HCT116 (cell line): ENCODE measurements around the gene SRP68. TPM values are rescaled to one million over a fixed set of nuclear protein-coding genes. Genes with fewer than 3 reads are reported as not detected.

Experiments used
- ATAC-seq: fragments of 200-7000 bp; cut with Tn5 transposase; 2 replicates; pipeline ENCODE4 v1.9.1; 2020; ENCODE audit warnings: mild to moderate bottlenecking, moderate library complexity
- BruUV-seq: library from RNA; stranded (reverse); fragments of 400-500 nt; replicated peaks from 2 replicates; lab custom pipeline; 2021; lab: Mats Ljungman, UMichigan
- CTCF ChIA-PET: fragments of 300-600 bp; sonication (Branson Sonifier 250); formaldehyde crosslinking; loops from one replicate; lab custom pipeline; 2021; ENCODE audit warnings: antibody characterized with exemption; lab: Charles Lee
- POLR2A ChIA-PET: fragments of 300-600, 350-600 bp; sonication (Branson Sonifier 250); formaldehyde crosslinking; loops from one replicate; lab custom pipeline; 2021; ENCODE audit warnings: antibody characterized with exemption; lab: Charles Lee
- RAD21 ChIA-PET, 2 experiments: fragments of 300-600 bp; sonication (Branson Sonifier 250); formaldehyde crosslinking; loops; one replicate each; lab custom pipeline; 2023; ENCODE audit warnings: low total read pairs in 2 of 2; ENCODE audit not compliant: uncharacterized antibody in 2 of 2, unreplicated experiment in 2 of 2, low non-redundant PET in 1 of 2; lab: Charles Lee
- DNase-seq: peaks from one replicate; pipeline ENCODE4 v3.0.0-alpha.2; 2010; ENCODE audit warnings: low read depth, low spot score
- H2AFZ ChIP-seq: fragments of 200-600 bp; shearing (Covaris generic), sonication (generic); 2 replicates; pipeline ENCODE4 v1.6.1; 2017; ENCODE audit warnings: low read depth, mixed run types, mixed read lengths, antibody characterized with exemption, low read length; ENCODE audit not compliant: poor library complexity, severe bottlenecking
- H3K27ac ChIP-seq: 2 replicates; pipeline ENCODE4 v1.5.1; 2012; ENCODE audit warnings: low read depth, low read length
- H3K27me3 ChIP-seq: fragments of 200-600 bp; sonication (generic); 2 replicates; pipeline ENCODE4 v1.6.1; 2016; ENCODE audit warnings: mixed run types, low read length, mixed read lengths; ENCODE audit not compliant: insufficient read depth
- H3K36me3 ChIP-seq, 2 experiments: fragments of 200-500 bp in 1 of 2; fragments of 200-600 bp in 1 of 2; sonication (Bioruptor generic) in 1 of 2; sonication (generic) in 1 of 2; 2 replicates each; pipeline versions ENCODE4 v1.5.1 to v1.6.1; 2014 to 2016; ENCODE audit warnings: low read length in 2 of 2, inconsistent platforms in 1 of 2, mixed read lengths in 1 of 2, mixed run types in 1 of 2; ENCODE audit not compliant: insufficient read depth in 2 of 2, control insufficient read depth in 1 of 2
- H3K4me1 ChIP-seq, 2 experiments: fragments of 200-600 bp in 1 of 2; sonication (generic) in 1 of 2; 2 replicates each; pipeline versions ENCODE4 v1.5.1 to v1.6.1; 2012 to 2017; ENCODE audit warnings: low read length in 2 of 2, inconsistent platforms in 1 of 2, mild to moderate bottlenecking in 1 of 2, mixed read lengths in 1 of 2, mixed run types in 1 of 2, moderate library complexity in 1 of 2; ENCODE audit not compliant: insufficient read depth in 2 of 2, control insufficient read depth in 1 of 2
- H3K4me2 ChIP-seq: fragments of 200-600 bp; sonication (generic); 2 replicates; pipeline ENCODE4 v1.6.1; 2017; ENCODE audit warnings: mixed run types, low read length, mixed read lengths
- H3K4me3 ChIP-seq, 2 experiments: fragments of 200-600 bp in 1 of 2; sonication (generic) in 1 of 2; replicated peaks in 1 of 2; 2 replicates each; pipeline ENCODE4 v1.5.1; 2011 to 2016; ENCODE audit warnings: low read length in 2 of 2, control low read depth in 1 of 2, low read depth in 1 of 2, mild to moderate bottlenecking in 1 of 2, mixed read lengths in 1 of 2, mixed run types in 1 of 2
- H3K79me2 ChIP-seq: fragments of 200-600 bp; sonication (generic); 2 replicates; pipeline ENCODE4 v1.6.1; 2017; ENCODE audit warnings: mild to moderate bottlenecking, mixed run types, low read length, moderate library complexity, mixed read lengths; ENCODE audit not compliant: insufficient read depth
- H3K9ac ChIP-seq: fragments of 200-600 bp; sonication (generic); 2 replicates; pipeline ENCODE4 v1.6.1; 2016; ENCODE audit warnings: low read length, mixed read lengths
- H3K9me2 ChIP-seq: fragments of 200-600 bp; sonication (generic), shearing (Covaris generic); 2 replicates; pipeline ENCODE4 v1.6.1; 2017; ENCODE audit warnings: mixed run types, mild to moderate bottlenecking, moderate library complexity; ENCODE audit not compliant: insufficient read depth
- H3K9me3 ChIP-seq, 2 experiments: fragments of 200-500 bp in 1 of 2; fragments of 200-600 bp in 1 of 2; sonication (Bioruptor generic) in 1 of 2; sonication (generic) in 1 of 2; 2 replicates each; pipeline ENCODE4 v1.6.1; 2014 to 2017; ENCODE audit warnings: low read length in 2 of 2, mixed read lengths in 2 of 2, inconsistent platforms in 1 of 2, low read depth in 1 of 2, mild to moderate bottlenecking in 1 of 2, mixed run types in 1 of 2, moderate library complexity in 1 of 2; ENCODE audit not compliant: control insufficient read depth in 1 of 2, insufficient read depth in 1 of 2
- H4K20me1 ChIP-seq: fragments of 200-600 bp; sonication (generic), shearing (Covaris generic); 2 replicates; pipeline ENCODE4 v1.6.1; 2017; ENCODE audit warnings: mixed run types, mild to moderate bottlenecking, moderate library complexity; ENCODE audit not compliant: insufficient read depth
- EZH2 ChIP-seq: fragments of 200-600 bp; sonication (generic); IDR thresholded peaks from 2 replicates; pipeline ENCODE4 v1.6.1; 2017; ENCODE audit warnings: antibody characterized with exemption, mixed run types
- EZH2phosphoT487 ChIP-seq: fragments of 200-600 bp; IDR thresholded peaks from 2 replicates; pipeline ENCODE4 v1.6.1; 2018; ENCODE audit warnings: antibody characterized with exemption, borderline replicate concordance
- FOSL1 ChIP-seq: IDR thresholded peaks from 2 replicates; pipeline ENCODE4 v1.6.1; 2012; ENCODE audit warnings: low read depth
- JUND ChIP-seq: IDR thresholded peaks from 2 replicates; pipeline ENCODE4 v1.6.1; 2012
- POLR2A ChIP-seq: IDR thresholded peaks from 2 replicates; pipeline ENCODE4 v1.7.0; 2011; ENCODE audit warnings: borderline replicate concordance; ENCODE audit not compliant: insufficient read depth, insufficient read length; ENCODE audit errors: extremely low read depth
- POLR2AphosphoS5 ChIP-seq: IDR thresholded peaks from 2 replicates; pipeline ENCODE4 v1.6.1; 2011; ENCODE audit warnings: mild to moderate bottlenecking, low read depth, low read length, moderate library complexity
- SP1 ChIP-seq: IDR thresholded peaks from 2 replicates; pipeline ENCODE4 v1.6.1; 2012; ENCODE audit warnings: low read depth
- ZFX ChIP-seq: fragments of 450-650 bp; IDR thresholded peaks from 2 replicates; pipeline ENCODE4 v1.6.1; 2017
- ZNF274 ChIP-seq: fragments of 200-500 bp; sonication (Bioruptor generic); IDR thresholded peaks from 2 replicates; pipeline ENCODE4 v1.6.1; 2014; ENCODE audit warnings: mild to moderate bottlenecking, low read depth, low read length, inconsistent platforms
- intact Hi-C: fragments of 100-400 bp; cut with micrococcal nuclease; formaldehyde crosslinking; loops from 2 replicates; pipeline ENCODE4 v1.10.0; 2022
- total RNA-seq: library from RNA; stranded (reverse); gene quantifications from one replicate; pipeline ENCODE4 v1.2.1, GENCODE V29; 2021; ENCODE audit not compliant: unreplicated experiment
- TF ChIP-seq, protein P1 (sequence below): IDR thresholded peaks from 2 replicates; pipeline ENCODE4 v1.6.1; 2012
- TF ChIP-seq, protein P2 (sequence below), 3 experiments: fragments of 200-600 bp in 1 of 3; sonication (generic) in 1 of 3; IDR thresholded peaks in 2 of 3; conservative IDR thresholded peaks in 1 of 3; 2 replicates each; pipeline ENCODE4 v1.5.1; 2012 to 2017; ENCODE audit warnings: low read depth in 2 of 3, low read length in 2 of 3, antibody characterized with exemption in 1 of 3, borderline replicate concordance in 1 of 3, control low read depth in 1 of 3, mild to moderate bottlenecking in 1 of 3, mixed read lengths in 1 of 3, mixed run types in 1 of 3, moderate library complexity in 1 of 3; ENCODE audit not compliant: insufficient read depth in 1 of 3
- TF ChIP-seq, protein P3 (sequence below): IDR thresholded peaks from 2 replicates; pipeline ENCODE4 v1.6.1; 2012

The SRP68 gene
- total RNA-seq, 1 experiment from 2014 or later, result 152 TPM

DNA sequence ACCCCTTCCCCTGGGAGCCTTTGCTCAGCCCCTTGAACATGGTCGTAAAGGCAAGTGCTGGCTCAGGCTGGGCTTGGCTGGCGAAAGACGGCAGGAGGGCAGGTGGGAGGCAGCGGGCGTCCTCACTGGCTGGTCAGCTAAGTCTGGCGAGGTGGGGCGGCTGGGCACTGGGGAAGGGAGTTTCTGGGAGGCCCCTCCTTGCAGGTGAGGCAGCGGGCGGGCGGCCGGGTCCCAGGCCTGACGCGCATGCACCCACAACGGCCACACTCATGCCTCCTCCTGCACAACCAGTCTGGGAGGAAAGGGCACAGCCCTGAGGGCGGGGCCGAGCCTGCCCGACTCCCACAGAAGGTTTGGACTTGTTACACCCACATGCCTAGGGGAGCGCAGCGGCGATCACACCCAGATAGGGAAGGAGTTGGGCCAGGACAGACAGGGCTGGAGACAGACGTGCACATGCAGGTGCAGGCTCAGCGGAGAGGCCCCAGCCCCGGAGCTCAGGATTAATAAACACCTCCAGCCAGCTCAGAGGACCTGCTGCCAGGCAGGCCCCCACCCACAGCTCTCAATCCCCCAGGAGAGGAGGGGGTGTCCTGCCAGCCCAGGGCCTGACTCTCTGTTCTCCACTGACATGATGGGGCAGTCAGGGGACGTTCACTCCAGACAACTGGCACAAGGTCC, 45.0 kb downstream of the SRP68 start, which contains the start of gene EVPL:
EVPL (minus strand) TSS at position 148 of the 681 bp plus-strand sequence; CDS start at position 40, 108 bp downstream.
- Histone ChIP-seq H3K9ac (peak within 1 kb of the TSS; percentile 76), H3K79me2 (peaks cover 36% of the 10 kb centered on the region), H3K9me3 (no peaks in the 10 kb centered on the region), H3K4me2 (peak within 1 kb of the TSS; percentile 78), H4K20me1 (no peaks in the 10 kb centered on the region), H3K4me1 (peaks cover 47 to 65% of the 10 kb centered on the region in 2 experiments), H3K36me3 (peaks cover 9 to 14% of the 10 kb centered on the region in 2 experiments), H3K4me3 (peak within 1 kb of the TSS; percentile 69 to 85), H3K9me2 (no peaks in the 10 kb centered on the region), H2AFZ (no peak within 1 kb of the TSS), H3K27me3 (no peaks in the 10 kb centered on the region), H3K27ac (peak within 1 kb of the TSS; percentile 96)
- intact Hi-C loops, result loop anchor here (5.0 kb wide), 3 partner anchors 45 to 250 kb away; partner anchors contain the start of genes EXOC7, GALR2 and SRP68
- CTCF ChIA-PET, result interaction anchor here (1.0 to 1.3 kb wide), 2 partner anchors 13 to 252 kb away, joined by 3 to 4 read pairs; no protein-coding TSS in a partner anchor
- POLR2A ChIA-PET, result interaction anchor here (0.7 to 1.2 kb wide), 3 partner anchors 11 to 77 kb away, joined by 3 read pairs; partner anchors contain the start of genes EXOC7 and SRP68
- TF ChIP-seq ZFX (peak; percentile 49; the same call in 1 of the 2 replicates), POLR2AphosphoS5 (peak; percentile 95), ZNF274 (no peak), POLR2A (peak; percentile 73)
- BruUV-seq, result TSS peak; percentile 95
- ATAC-seq (peak; percentile 83), DNase-seq (peak; percentile 85)
- RAD21 ChIA-PET, result interaction anchor here in 1 of 2 experiments (1.0 kb wide), 1 partner anchor 13 kb away, joined by 3 read pairs; no protein-coding TSS in a partner anchor

DNA sequence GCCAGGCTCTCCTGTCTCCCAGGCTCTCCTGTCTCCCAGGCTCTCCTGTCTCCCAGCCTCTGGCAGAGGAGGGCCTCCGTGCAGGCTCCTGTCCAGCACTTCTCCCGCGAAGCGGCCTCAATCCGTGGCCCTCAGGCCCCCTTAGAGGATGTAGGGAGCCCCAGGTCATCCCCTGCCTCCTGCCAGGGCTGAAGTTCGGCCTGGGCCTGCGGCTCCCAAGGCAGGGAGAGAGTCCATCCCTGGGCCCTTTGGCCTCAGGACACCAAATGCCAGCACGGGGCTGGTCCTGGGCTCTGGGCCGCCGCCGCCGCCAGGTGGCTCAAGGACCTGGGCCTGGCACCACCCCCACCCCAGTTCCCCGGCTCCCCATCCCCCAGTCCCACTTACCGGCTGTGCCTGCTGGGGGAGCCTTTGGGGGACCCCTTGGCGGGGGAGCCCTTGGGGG, 45.6 kb downstream of the SRP68 start:
- Histone ChIP-seq H3K36me3 (peaks cover 9 to 14% of the 10 kb centered on the region in 2 experiments), H3K79me2 (peaks cover 36% of the 10 kb centered on the region), H3K9me3 (no peaks in the 10 kb centered on the region), H4K20me1 (no peaks in the 10 kb centered on the region), H2AFZ (no peak overlapping the region), H3K9ac (peak overlapping the region; percentile 76), H3K4me3 (peak overlapping the region; percentile 69 to 85), H3K27ac (peak overlapping the region; percentile 96), H3K27me3 (no peaks in the 10 kb centered on the region), H3K4me2 (peak overlapping the region; percentile 78), H3K4me1 (peaks cover 42 to 61% of the 10 kb centered on the region in 2 experiments), H3K9me2 (no peaks in the 10 kb centered on the region)
- RAD21 ChIA-PET, result interaction anchor here in 1 of 2 experiments (1.0 kb wide), 1 partner anchor 12 kb away, joined by 3 read pairs; no protein-coding TSS in a partner anchor
- ATAC-seq (peak; percentile 71), DNase-seq (no peak)
- POLR2A ChIA-PET, result interaction anchor here (0.7 to 1.0 kb wide), 2 partner anchors 10 to 46 kb away, joined by 3 read pairs; partner anchors contain the start of gene SRP68
- TSS peak; percentile 53 for BruUV-seq
- TF ChIP-seq, protein P1, sequence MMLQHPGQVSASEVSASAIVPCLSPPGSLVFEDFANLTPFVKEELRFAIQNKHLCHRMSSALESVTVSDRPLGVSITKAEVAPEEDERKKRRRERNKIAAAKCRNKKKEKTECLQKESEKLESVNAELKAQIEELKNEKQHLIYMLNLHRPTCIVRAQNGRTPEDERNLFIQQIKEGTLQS, result no peak
- no peak for TF ChIP-seq POLR2AphosphoS5
- no peak for TF ChIP-seq FOSL1
- TF ChIP-seq, protein P2, sequence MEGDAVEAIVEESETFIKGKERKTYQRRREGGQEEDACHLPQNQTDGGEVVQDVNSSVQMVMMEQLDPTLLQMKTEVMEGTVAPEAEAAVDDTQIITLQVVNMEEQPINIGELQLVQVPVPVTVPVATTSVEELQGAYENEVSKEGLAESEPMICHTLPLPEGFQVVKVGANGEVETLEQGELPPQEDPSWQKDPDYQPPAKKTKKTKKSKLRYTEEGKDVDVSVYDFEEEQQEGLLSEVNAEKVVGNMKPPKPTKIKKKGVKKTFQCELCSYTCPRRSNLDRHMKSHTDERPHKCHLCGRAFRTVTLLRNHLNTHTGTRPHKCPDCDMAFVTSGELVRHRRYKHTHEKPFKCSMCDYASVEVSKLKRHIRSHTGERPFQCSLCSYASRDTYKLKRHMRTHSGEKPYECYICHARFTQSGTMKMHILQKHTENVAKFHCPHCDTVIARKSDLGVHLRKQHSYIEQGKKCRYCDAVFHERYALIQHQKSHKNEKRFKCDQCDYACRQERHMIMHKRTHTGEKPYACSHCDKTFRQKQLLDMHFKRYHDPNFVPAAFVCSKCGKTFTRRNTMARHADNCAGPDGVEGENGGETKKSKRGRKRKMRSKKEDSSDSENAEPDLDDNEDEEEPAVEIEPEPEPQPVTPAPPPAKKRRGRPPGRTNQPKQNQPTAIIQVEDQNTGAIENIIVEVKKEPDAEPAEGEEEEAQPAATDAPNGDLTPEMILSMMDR (IDR thresholded peaks at IDR 0.05 in 2 of 3, conservative IDR thresholded peaks at IDR 0.05 in 1 of 3; ENCODE audit: borderline replicate concordance in 1 of 3, insufficient read depth in 1 of 3, low read depth in 2 of 3, low read length in 2 of 3), result peak in 2 of 3 experiments; percentile 48 to 54; a peak in 4 of 6 replicates
- no peak for TF ChIP-seq EZH2
- TF ChIP-seq, protein P3, sequence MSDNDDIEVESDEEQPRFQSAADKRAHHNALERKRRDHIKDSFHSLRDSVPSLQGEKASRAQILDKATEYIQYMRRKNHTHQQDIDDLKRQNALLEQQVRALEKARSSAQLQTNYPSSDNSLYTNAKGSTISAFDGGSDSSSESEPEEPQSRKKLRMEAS, result no peak
- peak; percentile 66; the same call in 1 of the 2 replicates for TF ChIP-seq ZFX
- no peak for TF ChIP-seq ZNF274
- TF ChIP-seq EZH2phosphoT487, result no peak
- TF ChIP-seq SP1, result no peak
- TF ChIP-seq JUND, result no peak
- CTCF ChIA-PET, result interaction anchor here (0.7 kb wide), 1 partner anchor 45 kb away, joined by 4 read pairs; the partner anchor contains the start of gene SRP68
- intact Hi-C loops, result loop anchor here (5.0 kb wide), 3 partner anchors 46 to 251 kb away; partner anchors contain the start of genes EXOC7, GALR2 and SRP68
